ENCODE data around the gene SH3RF3.

SH3RF3 gene

DNA sequence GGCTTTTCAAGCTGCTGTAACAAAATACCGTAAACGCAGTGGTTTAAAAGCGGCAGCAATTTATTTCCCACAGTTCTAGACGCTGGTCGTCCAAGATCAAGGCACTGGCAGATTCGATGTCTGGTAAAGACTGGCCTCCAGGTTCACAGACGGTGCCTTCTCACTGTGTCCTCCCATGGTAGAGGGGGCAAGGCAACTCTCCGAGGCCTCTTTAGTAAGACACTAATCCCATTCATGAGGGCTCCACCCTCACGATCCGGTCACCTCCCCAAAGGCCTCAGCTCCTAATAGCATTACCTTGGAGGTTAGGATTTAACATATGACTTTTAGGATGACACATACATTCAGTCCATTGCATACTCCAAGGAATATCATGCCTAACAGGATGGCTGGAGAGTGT is 117.2 kb downstream of the SH3RF3 start:
- DNase-seq: no peak

GRCh38 chr2:109246616-109247015 is 117.6 kb downstream of the SH3RF3 start:
- DNase-seq: no peak

DNA sequence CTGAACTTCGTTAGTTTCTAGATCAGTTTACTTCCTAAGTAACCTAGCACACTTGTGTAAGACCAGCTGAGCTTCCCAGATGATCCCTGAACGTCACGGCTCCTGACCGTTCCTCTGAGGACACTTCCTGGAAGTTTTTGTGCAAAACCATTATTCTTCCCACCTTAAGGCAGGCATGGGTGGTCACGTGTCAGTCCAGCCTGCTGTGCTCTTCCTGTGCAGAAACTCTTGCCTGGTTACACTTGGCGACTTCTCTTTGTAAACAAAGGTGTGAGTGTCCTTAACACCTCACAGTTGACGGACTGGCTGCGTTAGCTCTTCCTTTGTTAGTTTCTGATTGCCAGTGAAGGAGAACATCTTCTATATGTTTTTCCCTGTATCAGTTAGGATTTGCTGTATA is 118.3 kb downstream of the SH3RF3 start:
- DNase-seq: no peak

- no peak for DNase-seq
These were observed 118.8 kb downstream of the SH3RF3 start for GRCh38 chr2:109247812-109248211.

- DNase-seq: no peak
These were observed 119.6 kb downstream of the SH3RF3 start for GRCh38 chr2:109248590-109248989.

GRCh38 chr2:109253217-109253616 is 124.2 kb downstream of the SH3RF3 start:
- no peak for DNase-seq

DNA sequence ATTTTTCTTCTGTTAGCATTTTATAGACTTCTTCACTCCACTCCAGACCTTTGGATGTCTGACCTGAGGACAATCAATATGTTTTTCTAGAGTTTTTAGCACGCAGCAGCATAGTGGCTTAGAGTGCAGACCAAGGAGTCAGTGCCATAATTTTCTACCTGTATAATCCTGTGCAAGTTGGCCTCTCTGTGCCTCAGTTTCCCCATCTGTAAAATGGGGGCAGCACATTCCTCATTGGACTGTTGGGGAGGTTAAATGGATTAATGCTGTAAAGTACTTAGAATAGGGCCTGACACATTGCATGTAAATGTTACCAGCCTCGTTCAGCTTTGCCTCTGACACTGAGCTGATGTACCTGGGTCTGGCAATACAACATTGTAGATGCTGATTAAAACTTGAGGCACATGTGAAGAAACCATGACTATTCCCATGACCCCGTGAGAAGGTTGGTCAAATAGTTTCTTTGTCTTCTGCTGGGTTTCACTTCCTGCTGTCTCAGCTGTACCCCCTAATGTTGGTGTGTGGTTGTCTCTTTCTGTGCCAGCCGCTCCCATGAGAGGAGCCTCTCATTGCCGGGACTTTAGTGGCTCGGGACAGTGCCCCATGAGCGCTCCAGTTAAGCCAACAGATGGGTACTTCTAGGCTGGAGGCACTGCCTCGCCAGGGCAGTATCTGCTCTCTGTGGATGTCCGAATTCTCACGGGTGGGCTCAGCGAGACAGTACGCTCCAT is 125.3 kb downstream of the SH3RF3 start:
- peak; percentile 33 for DNase-seq

GRCh38 chr2:109255654-109256053 is 126.6 kb downstream of the SH3RF3 start:
- peak; percentile 22 for DNase-seq

- DNase-seq: peak; percentile 14
These were observed 127.1 kb downstream of the SH3RF3 start for GRCh38 chr2:109256111-109256510.

DNA sequence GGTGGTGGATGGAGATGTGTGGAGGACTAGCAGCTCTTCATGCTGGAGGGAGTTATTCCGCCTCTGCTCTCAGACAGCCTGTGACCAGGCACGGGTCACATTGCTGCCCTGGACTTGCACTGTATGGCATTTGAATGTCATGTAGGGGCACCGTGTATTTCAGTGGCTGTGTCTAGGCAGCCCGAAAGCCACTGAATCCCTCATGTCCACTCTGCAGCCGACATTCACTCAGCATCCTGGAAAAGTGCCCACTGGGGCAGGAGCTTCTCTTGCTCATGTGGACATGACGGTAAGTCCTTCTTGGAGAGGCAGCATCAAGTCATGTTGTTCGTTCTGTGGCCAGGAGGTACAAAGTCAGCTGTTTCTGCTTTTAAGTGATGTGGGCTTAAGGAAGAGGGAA is 127.9 kb downstream of the SH3RF3 start:
- DNase-seq: no peak

DNA sequence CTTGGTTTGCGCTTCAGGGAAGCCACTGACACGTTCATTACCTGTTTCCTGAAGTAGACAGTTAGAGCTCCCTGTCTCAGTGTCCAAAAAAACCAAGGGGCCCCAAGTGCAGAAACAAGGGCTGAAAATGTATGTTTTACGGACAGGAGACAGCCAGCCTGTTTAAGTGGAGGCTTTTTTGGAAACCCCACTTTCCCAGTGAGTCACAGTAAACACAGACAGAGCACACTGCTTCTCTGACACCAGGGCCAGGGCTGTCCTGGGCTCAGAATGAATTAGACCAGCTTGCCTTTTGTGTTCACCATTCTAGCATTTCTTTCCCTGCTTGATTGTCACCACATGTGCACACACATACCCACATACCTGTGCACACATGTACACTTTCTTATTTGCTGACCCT is 128.6 kb downstream of the SH3RF3 start:
- DNase-seq: no peak

DNA sequence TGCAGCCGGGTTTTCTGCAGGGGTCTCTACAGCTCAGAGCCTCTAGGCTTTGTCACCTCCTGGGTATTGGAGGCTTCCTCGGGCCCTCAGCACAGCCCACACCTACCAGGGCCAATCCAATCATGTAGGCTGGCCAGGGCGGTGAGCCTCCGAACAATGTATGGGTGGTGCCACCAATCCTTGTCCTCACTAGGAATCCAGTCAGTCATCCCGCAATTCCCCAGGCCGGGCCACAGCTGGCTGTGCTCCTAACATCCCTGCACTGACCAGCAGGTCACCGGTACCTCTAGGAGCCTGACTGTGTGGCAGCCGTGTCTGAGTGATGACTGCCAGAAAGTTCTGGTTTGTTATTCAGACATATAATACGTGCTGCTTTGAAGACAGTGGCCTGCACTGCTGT is 129.4 kb downstream of the SH3RF3 start:
- no peak for DNase-seq

- DNase-seq: no peak
These were observed 130.0 kb downstream of the SH3RF3 start for GRCh38 chr2:109258905-109259540.

DNA sequence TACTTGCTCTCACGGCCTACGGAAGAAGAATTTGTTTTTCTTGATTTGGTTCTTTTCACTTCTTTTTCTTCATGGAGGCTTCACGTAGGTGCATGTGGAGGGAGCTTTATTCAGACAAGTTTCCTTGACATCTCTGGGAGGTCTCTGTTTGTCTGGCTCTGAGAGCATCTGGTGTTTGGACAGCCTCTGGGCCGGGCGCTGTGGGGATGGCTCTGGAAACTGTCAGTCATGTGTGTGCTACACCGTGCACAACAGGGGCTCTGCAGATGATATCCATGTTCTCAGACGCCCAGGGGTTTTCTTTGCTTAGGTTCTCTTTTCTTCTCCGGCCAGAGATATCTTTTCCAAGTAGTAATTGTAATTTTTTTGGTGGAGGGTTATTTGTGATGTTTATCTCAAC is 130.7 kb downstream of the SH3RF3 start:
- DNase-seq: no peak

DNA sequence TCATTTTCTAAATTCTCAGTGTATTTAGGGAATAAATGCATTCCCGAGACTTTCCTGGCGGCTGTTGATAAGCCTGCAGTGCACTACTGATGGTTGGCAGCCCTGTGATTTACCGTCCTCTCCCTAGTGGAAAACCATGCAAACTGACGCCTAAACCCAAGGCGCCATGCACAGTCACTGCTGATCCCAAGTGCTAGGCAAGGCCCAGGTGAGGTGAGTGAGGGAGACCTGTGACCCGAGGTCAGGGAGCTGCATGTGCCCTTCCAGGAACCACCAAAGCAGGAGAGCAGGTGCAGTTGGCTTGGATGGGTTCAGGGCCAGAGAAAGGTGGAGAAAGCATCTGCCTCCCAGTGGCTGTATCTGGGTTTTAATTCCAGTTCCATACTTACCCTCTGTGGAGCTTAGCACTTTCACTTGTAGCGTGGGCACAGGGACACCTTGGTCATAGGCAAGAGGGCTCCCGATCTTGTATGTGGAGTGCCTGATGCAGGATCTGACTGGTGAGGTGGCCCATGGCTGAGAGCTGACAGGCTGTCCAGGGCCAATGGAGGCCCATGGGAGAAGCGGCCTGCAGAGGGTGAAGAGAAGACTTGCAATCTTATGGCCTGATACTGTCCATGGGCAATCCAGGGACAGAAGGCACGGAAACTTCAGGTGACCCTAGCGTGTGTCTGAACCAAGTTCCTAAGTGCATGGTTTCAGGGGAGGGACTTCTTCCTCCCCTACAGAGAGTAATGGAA is 131.3 kb downstream of the SH3RF3 start:
- no peak for DNase-seq

DNA sequence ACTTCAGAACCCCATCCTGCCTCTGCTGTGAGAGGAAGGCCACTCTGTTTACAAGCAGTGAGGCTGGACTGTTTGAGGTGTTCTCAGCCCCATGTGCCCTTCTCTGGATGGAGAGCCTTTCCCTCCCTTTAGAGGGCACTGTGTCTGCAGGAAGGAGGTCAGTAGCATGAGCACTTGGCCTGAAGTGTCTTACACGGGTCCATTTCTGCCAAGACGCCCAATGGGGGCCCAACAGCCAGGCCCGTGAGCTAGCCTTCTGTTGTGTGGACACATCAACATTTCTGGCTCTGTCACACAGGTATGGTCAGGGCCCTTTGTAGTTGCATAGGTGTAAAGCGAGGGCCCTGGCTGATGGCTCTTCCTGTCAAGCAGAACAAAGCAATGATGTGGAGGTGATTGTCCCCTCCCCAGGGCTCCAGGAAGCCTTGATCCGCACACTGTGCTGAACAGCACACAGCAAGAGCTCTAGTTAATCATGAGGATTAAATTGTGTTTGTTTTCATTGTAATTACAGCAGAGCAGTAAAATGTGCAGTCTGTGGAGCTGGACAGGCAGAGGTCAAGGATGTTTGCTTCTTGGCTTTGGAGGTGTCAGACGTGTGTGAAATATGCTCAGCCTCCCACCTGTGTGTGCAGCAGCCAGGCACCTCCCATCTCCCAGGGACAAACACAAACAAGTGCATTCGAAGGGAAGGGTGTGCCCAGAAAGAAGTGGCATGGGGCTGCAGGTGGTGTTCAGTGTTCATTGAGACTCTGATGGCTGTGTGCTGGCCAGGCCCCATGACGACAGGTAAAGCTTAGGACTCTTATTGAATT is 132.1 kb downstream of the SH3RF3 start:
- no peak for DNase-seq

DNA sequence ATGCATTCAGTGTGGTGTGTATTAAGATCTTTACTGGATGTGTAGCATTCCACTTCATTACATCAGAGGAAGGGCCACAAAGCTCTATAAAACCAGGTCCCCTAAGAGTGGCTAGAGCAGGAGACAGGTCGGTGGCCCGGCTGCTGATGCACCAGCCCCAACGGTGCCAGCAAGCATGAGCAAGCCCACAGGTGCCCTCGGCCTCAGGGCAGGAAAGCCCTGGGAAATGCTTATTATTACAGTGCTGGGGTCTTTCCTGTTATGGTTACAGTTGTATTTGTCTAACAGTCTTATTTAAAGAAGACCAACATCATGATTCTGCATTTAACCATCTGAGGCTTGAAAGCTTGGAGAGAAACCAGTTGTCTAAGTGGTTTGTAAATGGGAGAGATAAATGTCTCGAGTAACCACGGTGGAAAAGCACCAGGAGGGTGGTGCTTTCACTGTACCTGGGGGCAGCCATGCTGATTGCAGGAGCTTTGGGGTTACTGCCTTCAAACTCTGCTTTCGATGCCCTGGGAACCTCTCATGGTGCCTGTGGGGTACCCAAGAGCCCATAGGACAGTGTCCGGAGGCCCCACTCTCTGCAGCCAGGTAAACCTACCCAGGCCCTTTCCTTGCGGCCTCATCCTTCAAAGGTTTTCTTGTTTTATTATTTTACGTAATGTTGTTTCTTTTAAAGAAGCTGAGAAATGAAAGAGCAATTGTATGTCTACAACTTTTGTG is 133.1 kb downstream of the SH3RF3 start:
- DNase-seq: no peak

DNA sequence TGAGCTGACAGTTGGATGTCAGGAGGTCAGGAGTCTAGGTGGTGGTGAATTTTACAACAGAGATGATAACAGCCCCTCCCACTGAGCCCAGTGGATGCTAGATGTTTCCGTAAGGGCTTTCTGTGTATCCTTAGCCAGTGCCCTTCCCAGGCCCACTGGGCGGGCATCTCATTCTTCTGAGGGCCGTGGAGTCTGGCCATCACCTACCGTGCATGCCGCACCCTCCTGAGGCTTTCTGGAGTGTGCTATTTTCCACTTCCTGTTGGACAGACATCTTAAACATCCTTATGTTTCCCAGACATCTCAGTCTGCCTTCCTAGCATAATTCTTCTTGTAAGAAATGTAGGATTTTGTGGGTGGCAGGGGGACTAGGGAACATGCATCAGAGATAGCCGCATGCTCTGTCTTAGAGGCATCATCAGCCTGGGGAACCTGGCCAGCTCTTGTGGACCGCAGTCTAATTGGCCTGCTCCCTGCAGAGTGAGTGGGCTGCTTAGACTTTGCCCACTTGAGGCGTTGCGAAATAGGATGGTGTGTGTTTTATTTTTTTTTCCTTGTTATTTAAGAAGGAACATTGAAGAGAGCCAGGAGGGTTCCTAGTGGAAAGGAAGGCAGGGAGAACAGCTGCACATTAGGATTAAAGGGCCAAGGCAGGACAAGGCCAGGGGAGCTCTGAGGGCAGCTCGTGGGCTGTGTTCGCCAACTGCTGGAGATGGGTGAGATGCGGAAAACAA is 135.8 kb downstream of the SH3RF3 start:
- no peak for DNase-seq

GRCh38 chr2:109265369-109265768 is 136.4 kb downstream of the SH3RF3 start:
- DNase-seq: no peak

- DNase-seq: no peak
These were observed 136.9 kb downstream of the SH3RF3 start for GRCh38 chr2:109265953-109266352.

DNA sequence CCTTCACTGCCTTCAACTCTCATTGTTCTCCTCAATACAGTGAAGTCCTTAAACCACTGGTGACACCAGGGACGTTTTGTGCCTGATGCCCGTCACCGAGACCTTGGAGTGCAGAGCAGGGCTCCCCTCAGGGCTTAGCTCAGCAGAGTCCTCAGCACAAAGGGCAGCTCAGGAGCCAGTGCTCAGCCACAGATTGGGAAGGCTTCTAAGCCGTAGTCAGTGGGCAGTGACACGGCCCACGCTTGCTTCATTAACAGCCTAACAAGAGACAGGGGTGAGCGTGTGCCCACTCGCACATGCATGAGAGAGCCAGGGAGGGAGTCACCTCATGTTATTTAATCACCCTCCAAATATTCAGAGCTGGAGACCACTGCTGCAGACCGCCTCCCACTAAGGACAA is 137.5 kb downstream of the SH3RF3 start:
- DNase-seq: no peak

All from CD4-positive, alpha-beta T cell treated with Interferon gamma for 1 hour (primary cell).